K562 (cell line): ENCODE data around the gene DDX46. TPM values are rescaled to one million over a fixed set of nuclear protein-coding genes. Genes with fewer than 3 reads are reported as not detected.

Experiments
- CREB1 ChIP-seq, 2 experiments: sonication (generic) in 1 of 2; formaldehyde crosslinking in 1 of 2; IDR thresholded peaks; 2 replicates each; pipeline versions ENCODE4 v1.6.1 to v1.8.0; 2012 to 2022; ENCODE audit warnings: inconsistent platforms in 1 of 2, mild to moderate bottlenecking in 1 of 2, missing genetic modification reagents in 1 of 2, moderate library complexity in 1 of 2
- KDM2B ChIP-seq: fragments of 250-450 bp; sonication (Bioruptor Pico); IDR thresholded peaks from 2 replicates; pipeline ENCODE4 v1.8.0; 2021; ENCODE audit warnings: mild to moderate bottlenecking, moderate library complexity
- MEIS2 ChIP-seq: fragments of 450-650 bp; IDR thresholded peaks from 2 replicates; pipeline ENCODE4 v1.6.1; 2014; ENCODE audit warnings: mild to moderate bottlenecking; ENCODE audit not compliant: partially characterized antibody
- MLX ChIP-seq, 2 experiments: fragments of 450-650 bp in 1 of 2; sonication (generic) in 1 of 2; formaldehyde crosslinking; conservative IDR thresholded peaks; 2 replicates each; pipeline versions ENCODE4 v1.4.0 to v1.8.1; 2020 to 2022; ENCODE audit warnings: mild to moderate bottlenecking in 1 of 2, missing genetic modification reagents in 1 of 2
- MYNN ChIP-seq, 2 experiments: sonication (generic); formaldehyde crosslinking in 1 of 2; IDR thresholded peaks; 2 replicates each; pipeline versions ENCODE4 v1.5.0 to v1.6.1; 2016 to 2020; ENCODE audit warnings: antibody characterized with exemption in 1 of 2, missing genetic modification reagents in 1 of 2
- NFE2L1 ChIP-seq: fragments of 450-650 bp; IDR thresholded peaks from 2 replicates; pipeline ENCODE4 v1.6.1; 2016; ENCODE audit warnings: missing genetic modification characterization, low read depth, mild to moderate bottlenecking, missing compliant biosample characterization, moderate library complexity, borderline replicate concordance
- PCBP2 ChIP-seq: fragments of 200-400 bp; formaldehyde crosslinking; IDR thresholded peaks from 2 replicates; pipeline ENCODE4 v1.6.1; 2018; ENCODE audit warnings: low read length, low read depth, mild to moderate bottlenecking, moderate library complexity; ENCODE audit not compliant: poor library complexity, severe bottlenecking
- PHF20 ChIP-seq: fragments of 450-650 bp; IDR thresholded peaks from 2 replicates; pipeline ENCODE4 v1.6.1; 2018; ENCODE audit not compliant: partially characterized antibody
- POLR3A ChIP-seq: IDR thresholded peaks from 2 replicates; pipeline ENCODE4 v1.6.1; 2011; ENCODE audit warnings: borderline replicate concordance, mild to moderate bottlenecking, moderate library complexity; ENCODE audit not compliant: insufficient read length, insufficient read depth; ENCODE audit errors: extremely low read depth
- POLR3G ChIP-seq: IDR thresholded peaks from 2 replicates; pipeline ENCODE4 v1.6.1; 2011; ENCODE audit not compliant: insufficient read length, insufficient replicate concordance; ENCODE audit errors: extremely low read depth
- TCF3 ChIP-seq: sonication (generic); formaldehyde crosslinking; IDR thresholded peaks from 2 replicates; pipeline ENCODE4 v1.4.0; 2020; ENCODE audit warnings: mild to moderate bottlenecking, missing genetic modification reagents
- TEAD2 ChIP-seq: fragments of 450-650 bp; IDR thresholded peaks from 2 replicates; pipeline ENCODE4 v1.6.1; 2016; ENCODE audit warnings: missing genetic modification characterization, control low read depth, missing compliant biosample characterization
- TGIF2 ChIP-seq: sonication (generic); formaldehyde crosslinking; IDR thresholded peaks from 2 replicates; pipeline ENCODE4 v1.8.1; 2022; ENCODE audit warnings: mild to moderate bottlenecking, missing genetic modification reagents, moderate library complexity
- ZBTB7A ChIP-seq: IDR thresholded peaks from 2 replicates; pipeline ENCODE4 v1.6.1; 2011; ENCODE audit warnings: low read depth, mild to moderate bottlenecking, low read length, moderate library complexity, borderline replicate concordance; ENCODE audit not compliant: control insufficient read depth
- ZNF217 ChIP-seq: sonication (generic); formaldehyde crosslinking; IDR thresholded peaks from 2 replicates; pipeline ENCODE4 v1.8.0; 2022; ENCODE audit warnings: mild to moderate bottlenecking, missing genetic modification reagents
- ZNF785 ChIP-seq: fragments of 250-450 bp; sonication (Bioruptor Pico); IDR thresholded peaks from 2 replicates; pipeline ENCODE4 v1.4.0; 2020; ENCODE audit warnings: mild to moderate bottlenecking
- polyA plus RNA-seq, 8 experiments: library from polyadenylated mRNA; depleted of rRNA in 4 of 8; stranded (reverse) in 5 of 8; unstranded in 3 of 8; fragments of >200 nt; fragmentation: Nextera tagmentation in 2 of 8; fragmentation: Illumina TruSeq in 1 of 8; extraction: Ambion mirVana in 2 of 8; extraction: Trizol in 1 of 8; gene quantifications; 2 replicates each; pipeline versions ENCODE4 v1.2.1 to v1.2.3, GENCODE V29; 2011 to 2014; ENCODE audit warnings: inconsistent platforms in 1 of 8, missing spikeins in 1 of 8
- total RNA-seq, 7 experiments: library from RNA; depleted of rRNA in 6 of 7; stranded (reverse); fragments of >200 nt in 6 of 7; fragmentation: Illumina TruSeq in 2 of 7; extraction: Trizol in 2 of 7; gene quantifications; 2 replicates each; pipeline versions ENCODE4 v1.2.1 to v1.2.3, GENCODE V29; 2011 to 2021; ENCODE audit warnings: low replicate concordance in 1 of 7
- TF ChIP-seq, protein P1 (sequence below): fragments of 250-450 bp; sonication (Bioruptor Pico); IDR thresholded peaks from 2 replicates; pipeline ENCODE4 v1.5.0; 2021; ENCODE audit warnings: mild to moderate bottlenecking, moderate library complexity
- TF ChIP-seq, protein P2 (sequence below), 2 experiments: fragments of 200-800 bp in 1 of 2; sonication (Bioruptor generic) in 1 of 2; sonication (generic) in 1 of 2; formaldehyde crosslinking in 1 of 2; IDR thresholded peaks in 1 of 2; conservative IDR thresholded peaks in 1 of 2; 2 replicates each; pipeline versions ENCODE4 v1.5.0 to v1.6.1; 2016 to 2020; ENCODE audit warnings: missing compliant biosample characterization in 1 of 2, missing genetic modification characterization in 1 of 2, missing genetic modification reagents in 1 of 2
- TF ChIP-seq, protein P3 (sequence below): fragments of 450-650 bp; conservative IDR thresholded peaks from 2 replicates; pipeline ENCODE4 v1.6.1; 2016; ENCODE audit warnings: missing genetic modification characterization, low read depth, mild to moderate bottlenecking, missing compliant biosample characterization, moderate library complexity

Gene DDX46
- total and polyA plus RNA-seq, 9 of the 15 experiments (the other 6 are each of a cell fraction or from before 2014, with no cell fraction given), result 26.2 to 99.0 (median 76.4) TPM

GRCh38 chr5:134738133-134738962, 20.2 kb upstream of the DDX46 start, which contains the start of gene CAMLG (continued):
- TF ChIP-seq ZNF785 (no peak), NFE2L1 (tag) (no peak), TEAD2 (no peak), MYNN (IDR thresholded peaks at IDR 0.05) (0 out of 2 replicates have a peak, but pooled peaks have one; percentile 44), MYNN (CRISPR knock-in tag; IDR thresholded peaks at IDR 0.05) (no peak), POLR3G (no peak), ZNF217 (no peak), MLX (CRISPR knock-in tag; conservative IDR thresholded peaks at IDR 0.05) (no peak), PCBP2 (no peak), PHF20 (peak; percentile 65), KDM2B (CRISPR knock-in tag) (no peak), TGIF2 (no peak), MEIS2 (no peak), TCF3 (CRISPR knock-in tag) (peak; percentile 23; the same call in 1 of the 2 replicates), ZBTB7A (peak; percentile 87), CREB1 (IDR thresholded peaks at IDR 0.05) (peak; percentile 98), CREB1 (CRISPR knock-in tag; IDR thresholded peaks at IDR 0.05) (peak; percentile 98), POLR3A (no peak)
- TF ChIP-seq, protein P1, sequence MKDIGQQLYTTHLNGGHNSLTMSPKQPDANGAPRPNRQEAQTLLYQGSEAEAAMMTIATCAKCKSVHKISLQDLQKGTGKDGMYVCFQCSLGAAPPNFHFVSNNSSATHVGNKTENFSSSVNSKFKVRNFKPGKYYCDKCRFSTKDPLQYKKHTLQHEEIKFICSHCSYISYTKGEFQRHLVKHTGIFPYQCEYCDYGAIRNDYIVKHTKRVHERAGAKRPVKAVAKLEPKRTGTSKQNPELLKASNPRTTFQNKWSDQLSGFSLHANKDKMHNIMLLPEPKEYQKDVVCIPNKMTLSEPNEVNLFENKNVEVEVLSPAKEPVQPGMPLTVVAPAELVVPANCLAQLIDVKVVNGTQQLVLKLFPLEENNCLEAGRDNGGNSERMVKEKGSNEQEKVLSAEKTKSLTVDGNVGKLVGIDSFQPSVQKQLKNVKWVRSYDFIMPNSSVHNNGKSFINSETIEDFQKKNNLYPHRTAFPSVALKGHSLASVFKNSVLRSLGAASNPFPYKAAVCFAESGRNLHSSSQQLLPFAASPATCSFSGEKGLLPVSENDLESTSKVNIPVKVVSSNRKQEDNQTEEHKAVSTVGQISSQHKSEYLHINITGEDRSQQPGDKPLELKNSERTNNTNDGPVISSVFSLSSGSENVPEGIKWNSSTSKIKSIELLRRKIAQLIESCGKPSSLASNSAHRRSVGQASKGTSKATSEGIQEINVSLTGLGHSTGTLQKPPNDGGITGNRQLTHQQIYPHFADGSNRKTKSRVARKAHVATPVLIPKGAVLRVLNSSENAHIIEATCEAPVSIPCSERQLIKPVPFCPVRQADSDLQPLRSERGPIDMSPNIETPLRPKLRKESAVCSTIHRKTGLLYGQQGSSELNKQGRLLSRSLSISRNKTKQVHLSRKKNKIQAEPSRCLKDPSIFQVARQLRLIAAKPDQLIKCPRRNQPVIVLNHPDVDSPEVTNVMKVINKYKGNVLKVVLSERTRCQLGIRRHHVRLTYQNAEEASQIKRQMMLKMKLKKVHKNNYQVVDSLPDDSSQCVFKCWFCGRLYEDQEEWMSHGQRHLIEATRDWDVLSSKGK, result no peak
- TF ChIP-seq, protein P2, sequence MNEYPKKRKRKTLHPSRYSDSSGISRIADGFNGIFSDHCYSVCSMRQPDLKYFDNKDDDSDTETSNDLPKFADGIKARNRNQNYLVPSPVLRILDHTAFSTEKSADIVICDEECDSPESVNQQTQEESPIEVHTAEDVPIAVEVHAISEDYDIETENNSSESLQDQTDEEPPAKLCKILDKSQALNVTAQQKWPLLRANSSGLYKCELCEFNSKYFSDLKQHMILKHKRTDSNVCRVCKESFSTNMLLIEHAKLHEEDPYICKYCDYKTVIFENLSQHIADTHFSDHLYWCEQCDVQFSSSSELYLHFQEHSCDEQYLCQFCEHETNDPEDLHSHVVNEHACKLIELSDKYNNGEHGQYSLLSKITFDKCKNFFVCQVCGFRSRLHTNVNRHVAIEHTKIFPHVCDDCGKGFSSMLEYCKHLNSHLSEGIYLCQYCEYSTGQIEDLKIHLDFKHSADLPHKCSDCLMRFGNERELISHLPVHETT (CRISPR knock-in tag; conservative IDR thresholded peaks at IDR 0.05 in 1 of 2, IDR thresholded peaks at IDR 0.05 in 1 of 2), result no peak; a peak in 1 of 4 replicates
- TF ChIP-seq, protein P3, sequence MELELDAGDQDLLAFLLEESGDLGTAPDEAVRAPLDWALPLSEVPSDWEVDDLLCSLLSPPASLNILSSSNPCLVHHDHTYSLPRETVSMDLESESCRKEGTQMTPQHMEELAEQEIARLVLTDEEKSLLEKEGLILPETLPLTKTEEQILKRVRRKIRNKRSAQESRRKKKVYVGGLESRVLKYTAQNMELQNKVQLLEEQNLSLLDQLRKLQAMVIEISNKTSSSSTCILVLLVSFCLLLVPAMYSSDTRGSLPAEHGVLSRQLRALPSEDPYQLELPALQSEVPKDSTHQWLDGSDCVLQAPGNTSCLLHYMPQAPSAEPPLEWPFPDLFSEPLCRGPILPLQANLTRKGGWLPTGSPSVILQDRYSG (tag), result no peak
